Loucy (cell line): ENCODE measurements around the gene BPIFB1.

ENCODE experiments used
- H2AFZ ChIP-seq: fragments of 200-600 bp; sonication (generic); 2 replicates; pipeline ENCODE4 v1.6.0; 2016; ENCODE audit warnings: antibody characterized with exemption, mild to moderate bottlenecking, low read length, moderate library complexity
- H3F3A ChIP-seq: fragments of 200-600 bp; 2 replicates; pipeline ENCODE4 v1.6.0; 2016; ENCODE audit warnings: antibody characterized with exemption, low read depth, mild to moderate bottlenecking
- H3K27me3 ChIP-seq: fragments of 200-600 bp; sonication (generic); 2 replicates; pipeline ENCODE4 v1.6.1; 2014; ENCODE audit warnings: low read length, mild to moderate bottlenecking; ENCODE audit not compliant: insufficient read depth, poor library complexity, severe bottlenecking
- H3K36me3 ChIP-seq: fragments of 200-600 bp; sonication (generic); 2 replicates; pipeline ENCODE4 v1.6.1; 2016; ENCODE audit warnings: low read length; ENCODE audit not compliant: insufficient read depth
- H3K4me1 ChIP-seq: fragments of 200-600 bp; sonication (generic); 2 replicates; pipeline ENCODE4 v1.5.1; 2014; ENCODE audit warnings: low read length, mild to moderate bottlenecking; ENCODE audit not compliant: insufficient read depth, poor library complexity, severe bottlenecking
- H3K4me2 ChIP-seq: fragments of 200-600 bp; sonication (generic); 2 replicates; pipeline ENCODE4 v1.6.0; 2014; ENCODE audit warnings: antibody characterized with exemption, low read length, low read depth, mild to moderate bottlenecking; ENCODE audit not compliant: poor library complexity, severe bottlenecking
- H3K4me3 ChIP-seq: fragments of 200-600 bp; sonication (generic); 2 replicates; pipeline ENCODE4 v1.5.1; 2014; ENCODE audit warnings: low read length, mild to moderate bottlenecking, mixed read lengths; ENCODE audit not compliant: poor library complexity, severe bottlenecking
- H3K79me2 ChIP-seq: fragments of 200-600 bp; sonication (generic); 2 replicates; pipeline ENCODE4 v1.6.1; 2014; ENCODE audit warnings: low read length; ENCODE audit not compliant: insufficient read depth
- H3K9ac ChIP-seq: fragments of 200-600 bp; sonication (generic); 2 replicates; pipeline ENCODE4 v1.6.0; 2014; ENCODE audit warnings: mild to moderate bottlenecking, low read depth, low read length, moderate library complexity; ENCODE audit not compliant: poor library complexity, severe bottlenecking
- H3K9me2 ChIP-seq: fragments of 200-600 bp; sonication (generic); replicated peaks from 2 replicates; pipeline ENCODE4 v1.6.1; 2016; ENCODE audit warnings: low read depth, low read length, mixed read lengths
- H3K9me3 ChIP-seq: fragments of 200-600 bp; sonication (generic); 2 replicates; pipeline ENCODE4 v1.6.1; 2014; ENCODE audit warnings: mild to moderate bottlenecking, antibody characterized with exemption, low read length, low read depth; ENCODE audit not compliant: insufficient read depth
- H4K20me1 ChIP-seq: fragments of 200-600 bp; sonication (generic); 2 replicates; pipeline ENCODE4 v1.6.0; 2014; ENCODE audit warnings: antibody characterized with exemption, low read length, mild to moderate bottlenecking; ENCODE audit not compliant: insufficient read depth, poor library complexity, severe bottlenecking
- EZH2phosphoT487 ChIP-seq: fragments of 200-600 bp; IDR thresholded peaks from 2 replicates; pipeline ENCODE4 v1.6.1; 2018; ENCODE audit warnings: antibody characterized with exemption, mild to moderate bottlenecking, moderate library complexity, borderline replicate concordance
- TF ChIP-seq, protein P1 (sequence below): fragments of 200-600 bp; sonication (generic); conservative IDR thresholded peaks from 2 replicates; pipeline ENCODE4 v1.5.1; 2014; ENCODE audit warnings: mild to moderate bottlenecking, antibody characterized with exemption, low read length

Gene BPIFB1

DNA sequence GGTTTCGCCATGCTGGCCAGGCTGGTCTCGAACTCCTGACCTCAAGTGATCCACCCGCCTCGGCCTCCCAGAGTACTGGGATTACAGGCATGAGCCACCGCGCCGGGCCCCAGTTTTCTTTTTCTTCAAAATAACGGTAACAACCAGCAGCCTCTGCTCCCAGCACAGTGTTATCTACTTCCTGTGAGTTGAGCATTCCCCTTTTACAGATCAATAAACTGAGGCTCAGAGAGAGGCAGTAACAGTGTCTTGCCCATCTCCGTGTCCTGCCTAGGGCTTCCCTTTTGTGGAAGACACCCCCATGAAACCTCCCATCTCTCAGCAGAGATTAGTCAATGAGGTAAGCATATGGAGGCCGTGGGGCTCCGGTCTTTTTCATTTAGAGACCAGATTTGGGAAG lies 29.6 kb downstream of the BPIFB1 start:
- Histone ChIP-seq H3F3A (no peaks in the 10 kb centered on the region), H3K9ac (no peak overlapping the region), H3K79me2 (no peaks in the 10 kb centered on the region), H3K9me2 (no peaks in the 10 kb centered on the region), H3K4me2 (no peak overlapping the region), H3K9me3 (no peaks in the 10 kb centered on the region; the same call in 1 of the 2 replicates), H3K4me3 (no peak overlapping the region), H3K4me1 (no peaks in the 10 kb centered on the region), H3K36me3 (no peaks in the 10 kb centered on the region), H2AFZ (no peak overlapping the region), H4K20me1 (no peaks in the 10 kb centered on the region), H3K27me3 (no peaks in the 10 kb centered on the region)
- no peak for TF ChIP-seq EZH2phosphoT487
- TF ChIP-seq, protein P1, sequence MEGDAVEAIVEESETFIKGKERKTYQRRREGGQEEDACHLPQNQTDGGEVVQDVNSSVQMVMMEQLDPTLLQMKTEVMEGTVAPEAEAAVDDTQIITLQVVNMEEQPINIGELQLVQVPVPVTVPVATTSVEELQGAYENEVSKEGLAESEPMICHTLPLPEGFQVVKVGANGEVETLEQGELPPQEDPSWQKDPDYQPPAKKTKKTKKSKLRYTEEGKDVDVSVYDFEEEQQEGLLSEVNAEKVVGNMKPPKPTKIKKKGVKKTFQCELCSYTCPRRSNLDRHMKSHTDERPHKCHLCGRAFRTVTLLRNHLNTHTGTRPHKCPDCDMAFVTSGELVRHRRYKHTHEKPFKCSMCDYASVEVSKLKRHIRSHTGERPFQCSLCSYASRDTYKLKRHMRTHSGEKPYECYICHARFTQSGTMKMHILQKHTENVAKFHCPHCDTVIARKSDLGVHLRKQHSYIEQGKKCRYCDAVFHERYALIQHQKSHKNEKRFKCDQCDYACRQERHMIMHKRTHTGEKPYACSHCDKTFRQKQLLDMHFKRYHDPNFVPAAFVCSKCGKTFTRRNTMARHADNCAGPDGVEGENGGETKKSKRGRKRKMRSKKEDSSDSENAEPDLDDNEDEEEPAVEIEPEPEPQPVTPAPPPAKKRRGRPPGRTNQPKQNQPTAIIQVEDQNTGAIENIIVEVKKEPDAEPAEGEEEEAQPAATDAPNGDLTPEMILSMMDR = no peak

DNA sequence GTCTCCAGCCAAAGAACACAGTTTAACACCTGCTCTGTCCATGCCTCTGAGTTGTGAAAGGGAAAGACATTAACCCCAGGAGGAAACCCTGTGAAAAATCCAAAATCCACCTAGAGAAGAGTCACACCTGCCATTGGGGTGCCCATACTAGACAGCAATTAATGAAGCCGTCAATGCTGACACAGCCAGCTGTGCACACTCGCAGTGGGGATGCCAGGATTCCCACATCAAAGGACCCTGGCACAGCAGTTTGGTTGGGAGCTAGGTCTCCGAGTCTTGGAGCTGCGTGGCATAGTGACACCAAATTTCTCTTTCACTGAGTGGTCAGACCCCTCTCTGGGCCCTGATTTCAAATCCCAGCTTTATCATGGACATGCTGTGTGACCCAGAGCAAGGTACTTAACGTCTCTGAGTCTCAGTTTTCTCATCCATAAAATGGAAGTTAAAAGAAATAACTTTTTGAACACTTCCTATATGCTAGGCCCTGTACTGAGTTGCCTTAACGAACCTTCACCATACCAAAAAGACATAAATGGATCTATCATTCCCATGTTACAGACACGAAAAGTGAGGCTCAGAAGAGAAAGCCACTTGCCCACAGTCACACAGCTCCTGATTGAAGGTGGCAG lies 30.8 kb downstream of the BPIFB1 start:
- H3K9ac ChIP-seq = no peak overlapping the region
- no peaks in the 10 kb centered on the region for H3K9me2 ChIP-seq
- no peaks in the 10 kb centered on the region for H3F3A ChIP-seq
- no peaks in the 10 kb centered on the region for H3K27me3 ChIP-seq
- TF ChIP-seq EZH2phosphoT487 = no peak
- TF ChIP-seq, protein P1 = no peak
- H3K4me3 ChIP-seq = no peak overlapping the region
- no peaks in the 10 kb centered on the region for H3K79me2 ChIP-seq
- no peak overlapping the region for H3K4me2 ChIP-seq
- H3K36me3 ChIP-seq = no peaks in the 10 kb centered on the region
- H2AFZ ChIP-seq = no peak overlapping the region
- H3K4me1 ChIP-seq = no peaks in the 10 kb centered on the region
- H4K20me1 ChIP-seq = no peaks in the 10 kb centered on the region
- no peaks in the 10 kb centered on the region for H3K9me3 ChIP-seq

DNA sequence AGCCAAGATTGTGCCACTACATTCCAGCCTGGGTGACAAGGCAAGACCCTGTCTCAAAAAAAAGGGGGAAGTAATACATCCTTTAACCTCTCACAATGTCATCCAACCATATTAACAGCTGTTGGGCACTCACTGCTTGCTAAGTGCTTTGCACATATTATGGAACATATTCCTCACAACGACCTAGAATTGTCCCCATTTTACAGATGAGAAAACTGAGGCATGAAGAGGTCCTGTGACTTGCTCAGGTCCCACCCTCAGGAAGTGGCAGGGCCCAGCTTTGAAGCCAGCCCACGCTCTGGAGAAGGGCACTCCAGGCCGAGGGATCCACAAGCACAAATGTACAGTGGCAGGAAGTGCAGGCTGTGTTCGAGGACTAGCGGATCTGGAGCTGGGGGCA lies 33.3 kb downstream of the BPIFB1 start:
- Histone ChIP-seq H2AFZ (no peak overlapping the region), H3K27me3 (no peaks in the 10 kb centered on the region), H3K4me2 (no peak overlapping the region), H3K4me1 (no peaks in the 10 kb centered on the region), H3F3A (no peaks in the 10 kb centered on the region), H3K9ac (no peak overlapping the region), H3K79me2 (no peaks in the 10 kb centered on the region), H4K20me1 (no peaks in the 10 kb centered on the region), H3K4me3 (no peak overlapping the region), H3K36me3 (no peaks in the 10 kb centered on the region), H3K9me2 (no peaks in the 10 kb centered on the region), H3K9me3 (no peaks in the 10 kb centered on the region)
- TF ChIP-seq, protein P1 = no peak
- no peak for TF ChIP-seq EZH2phosphoT487
